ENCODE measurements around the gene HGF.
"Not testable (repeated sequence)": the region's sequence is repeated elsewhere in the genome, so short reads cannot be mapped to it uniquely, and the experiment has no call there.

HGF gene

DNA sequence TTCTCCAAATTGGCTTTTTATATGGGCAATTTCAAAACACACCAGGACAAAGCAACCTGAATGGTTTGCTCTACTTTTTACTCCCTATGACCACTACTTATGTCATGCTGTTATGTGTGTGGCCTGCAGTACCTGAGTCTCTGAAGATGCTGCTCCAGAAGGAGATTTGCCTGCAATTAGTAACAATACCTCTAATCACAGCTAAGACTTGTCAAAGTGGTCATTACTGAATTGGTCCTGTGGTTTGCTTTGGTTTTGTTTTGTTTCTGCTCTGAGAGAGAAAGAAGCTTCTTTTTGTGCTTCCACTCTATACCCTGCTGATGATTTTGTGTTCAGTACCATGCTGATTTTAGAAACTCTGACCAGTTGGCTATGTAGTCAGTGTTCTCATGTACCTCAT lies 25.5 kb downstream of the HGF start:
- Histone ChIP-seq H3K27me3 (ENCODE audit: control insufficient read depth, insufficient read depth, low read length) (no peaks in the 10 kb centered on the region), H3K36me3 (ENCODE audit: control insufficient read depth, low read depth, low read length) (no peaks in the 10 kb centered on the region), H3K9ac (ENCODE audit: low read length) (no peak overlapping the region), H3K9me3 (ENCODE audit: control insufficient read depth, low read depth, low read length) (no peaks in the 10 kb centered on the region), H3K4me3 (ENCODE audit: low read length) (no peak overlapping the region), H3K4me1 (ENCODE audit: control insufficient read depth, low read depth, low read length) (no peaks in the 10 kb centered on the region), H3K27ac (ENCODE audit: low read length) (no peak overlapping the region)

DNA sequence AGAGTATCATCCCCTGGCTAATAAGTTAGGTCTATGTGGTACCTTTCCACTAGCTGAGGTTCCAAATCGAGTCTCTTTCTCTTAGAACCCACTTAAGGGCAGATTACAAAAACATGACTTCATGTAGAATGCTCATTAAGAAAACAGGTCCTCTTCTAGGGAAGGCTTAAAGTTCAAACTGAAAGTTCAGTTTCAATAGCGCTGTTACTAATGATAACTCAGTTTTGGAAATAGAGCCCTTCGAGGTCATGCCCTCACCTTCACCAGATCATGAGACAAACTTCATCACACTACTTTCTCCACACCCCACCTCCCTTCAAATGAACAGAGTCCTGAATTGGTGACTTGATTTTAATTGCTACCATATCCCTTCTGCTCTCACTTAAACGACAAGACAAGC lies 26.2 kb downstream of the HGF start:
- H3K9me3 ChIP-seq (ENCODE audit: control insufficient read depth, low read depth, low read length) = no peaks in the 10 kb centered on the region
- no peak overlapping the region for H3K4me3 ChIP-seq (ENCODE audit: low read length)
- no peaks in the 10 kb centered on the region for H3K4me1 ChIP-seq (ENCODE audit: control insufficient read depth, low read depth, low read length)
- H3K27me3 ChIP-seq (ENCODE audit: control insufficient read depth, insufficient read depth, low read length) = no peaks in the 10 kb centered on the region
- H3K27ac ChIP-seq (ENCODE audit: low read length) = no peak overlapping the region
- H3K36me3 ChIP-seq (ENCODE audit: control insufficient read depth, low read depth, low read length) = no peaks in the 10 kb centered on the region
- no peak overlapping the region for H3K9ac ChIP-seq (ENCODE audit: low read length)

DNA sequence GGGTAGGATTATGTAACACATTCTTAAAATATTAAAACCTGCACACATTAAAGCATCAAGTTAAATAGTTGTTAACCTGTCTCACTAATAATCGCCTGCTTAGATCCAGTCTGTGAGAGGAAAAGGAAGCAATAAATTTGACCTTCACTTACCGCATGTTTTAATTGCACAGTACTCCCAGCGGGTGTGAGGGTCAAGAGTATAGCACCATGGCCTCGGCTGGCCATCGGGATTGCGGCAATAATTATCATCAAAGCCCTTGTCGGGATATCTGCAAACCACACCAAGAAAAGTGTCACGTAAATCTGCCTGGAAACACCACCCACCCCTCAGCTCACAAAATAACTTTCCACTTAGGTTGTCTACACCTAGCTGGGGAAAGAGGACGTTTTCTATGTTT lies 26.6 kb downstream of the HGF start:
- H3K9me3 ChIP-seq (ENCODE audit: control insufficient read depth, low read depth, low read length) = no peaks in the 10 kb centered on the region
- no peak overlapping the region for H3K27ac ChIP-seq (ENCODE audit: low read length)
- H3K27me3 ChIP-seq (ENCODE audit: control insufficient read depth, insufficient read depth, low read length) = no peaks in the 10 kb centered on the region
- no peak overlapping the region for H3K4me3 ChIP-seq (ENCODE audit: low read length)
- H3K4me1 ChIP-seq (ENCODE audit: control insufficient read depth, low read depth, low read length) = no peaks in the 10 kb centered on the region
- H3K36me3 ChIP-seq (ENCODE audit: control insufficient read depth, low read depth, low read length) = no peaks in the 10 kb centered on the region
- H3K9ac ChIP-seq (ENCODE audit: low read length) = no peak overlapping the region

DNA sequence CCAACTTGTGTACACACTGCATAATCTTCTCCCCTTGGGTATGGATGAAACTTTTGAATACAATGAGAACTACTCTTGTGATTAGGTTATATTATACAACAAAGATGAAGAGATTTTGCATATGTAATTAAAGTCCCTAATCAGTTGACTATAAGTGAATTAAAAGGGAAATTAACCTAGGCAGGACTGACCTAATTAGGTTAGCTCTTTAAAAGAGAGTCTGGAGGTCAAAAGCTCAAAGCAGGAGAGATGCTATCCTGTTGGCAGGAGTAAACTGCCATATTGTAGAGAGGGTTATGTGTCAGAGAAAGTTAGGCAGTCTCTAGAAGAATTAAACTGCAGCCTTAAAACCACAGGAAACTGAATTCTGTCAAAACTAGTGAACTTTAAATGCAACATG lies 29.4 kb downstream of the HGF start:
- H3K9me3 ChIP-seq (ENCODE audit: control insufficient read depth, low read depth, low read length) = no peaks in the 10 kb centered on the region
- no peaks in the 10 kb centered on the region for H3K4me1 ChIP-seq (ENCODE audit: control insufficient read depth, low read depth, low read length)
- H3K4me3 ChIP-seq (ENCODE audit: low read length) = no peak overlapping the region
- no peaks in the 10 kb centered on the region for H3K27me3 ChIP-seq (ENCODE audit: control insufficient read depth, insufficient read depth, low read length)
- no peaks in the 10 kb centered on the region for H3K36me3 ChIP-seq (ENCODE audit: control insufficient read depth, low read depth, low read length)
- H3K27ac ChIP-seq (ENCODE audit: low read length) = no peak overlapping the region
- H3K9ac ChIP-seq (ENCODE audit: low read length) = no peak overlapping the region

DNA sequence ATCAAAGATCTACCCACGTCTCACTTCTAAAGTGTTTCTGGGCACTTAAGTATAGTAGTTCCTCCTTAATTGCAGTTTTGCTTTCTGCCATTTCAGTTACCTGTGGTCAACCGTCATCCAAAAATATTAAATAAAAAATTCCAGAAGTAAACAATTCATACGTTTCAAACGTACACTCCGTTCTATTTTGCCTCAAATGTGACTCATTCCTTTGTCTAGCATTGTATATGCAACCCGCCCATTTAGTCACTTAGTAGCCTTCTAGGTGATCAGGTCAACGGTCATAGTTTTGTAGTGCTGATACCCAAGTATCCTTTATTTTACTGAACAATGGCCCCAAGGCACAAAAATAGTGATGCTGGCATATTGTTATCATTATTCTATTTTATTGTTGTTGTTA lies 33.8 kb downstream of the HGF start:
- no peak overlapping the region for H3K27ac ChIP-seq (ENCODE audit: low read length)
- H3K36me3 ChIP-seq (ENCODE audit: control insufficient read depth, low read depth, low read length) = no peaks in the 10 kb centered on the region
- no peak overlapping the region for H3K9ac ChIP-seq (ENCODE audit: low read length)
- H3K4me3 ChIP-seq (ENCODE audit: low read length) = no peak overlapping the region
- no peaks in the 10 kb centered on the region for H3K27me3 ChIP-seq (ENCODE audit: control insufficient read depth, insufficient read depth, low read length)
- H3K9me3 ChIP-seq (ENCODE audit: control insufficient read depth, low read depth, low read length) = no peaks in the 10 kb centered on the region
- H3K4me1 ChIP-seq (ENCODE audit: control insufficient read depth, low read depth, low read length) = no peaks in the 10 kb centered on the region

DNA sequence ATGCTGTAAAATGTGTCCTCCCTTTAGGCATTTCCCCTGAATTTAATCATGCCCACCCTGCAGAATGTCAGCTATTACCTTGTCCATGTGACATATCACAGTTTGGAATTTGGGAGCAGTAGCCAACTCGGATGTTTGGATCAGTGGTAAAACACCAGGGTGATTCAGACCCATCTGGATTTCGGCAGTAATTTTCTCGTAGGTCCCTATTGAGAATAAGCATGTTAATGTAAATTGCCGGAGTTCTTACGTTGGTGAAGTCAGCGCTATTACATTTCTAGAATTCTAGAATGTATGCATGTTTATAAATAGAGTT lies 44.1 kb downstream of the HGF start:
- Histone ChIP-seq H3K4me1 (ENCODE audit: control insufficient read depth, low read depth, low read length) (no peaks in the 10 kb centered on the region), H3K27ac (ENCODE audit: low read length) (no peak overlapping the region), H3K27me3 (ENCODE audit: control insufficient read depth, insufficient read depth, low read length) (no peaks in the 10 kb centered on the region), H3K4me3 (ENCODE audit: low read length) (no peak overlapping the region), H3K9me3 (ENCODE audit: control insufficient read depth, low read depth, low read length) (no peaks in the 10 kb centered on the region), H3K9ac (ENCODE audit: low read length) (no peak overlapping the region), H3K36me3 (ENCODE audit: control insufficient read depth, low read depth, low read length) (no peaks in the 10 kb centered on the region)

DNA sequence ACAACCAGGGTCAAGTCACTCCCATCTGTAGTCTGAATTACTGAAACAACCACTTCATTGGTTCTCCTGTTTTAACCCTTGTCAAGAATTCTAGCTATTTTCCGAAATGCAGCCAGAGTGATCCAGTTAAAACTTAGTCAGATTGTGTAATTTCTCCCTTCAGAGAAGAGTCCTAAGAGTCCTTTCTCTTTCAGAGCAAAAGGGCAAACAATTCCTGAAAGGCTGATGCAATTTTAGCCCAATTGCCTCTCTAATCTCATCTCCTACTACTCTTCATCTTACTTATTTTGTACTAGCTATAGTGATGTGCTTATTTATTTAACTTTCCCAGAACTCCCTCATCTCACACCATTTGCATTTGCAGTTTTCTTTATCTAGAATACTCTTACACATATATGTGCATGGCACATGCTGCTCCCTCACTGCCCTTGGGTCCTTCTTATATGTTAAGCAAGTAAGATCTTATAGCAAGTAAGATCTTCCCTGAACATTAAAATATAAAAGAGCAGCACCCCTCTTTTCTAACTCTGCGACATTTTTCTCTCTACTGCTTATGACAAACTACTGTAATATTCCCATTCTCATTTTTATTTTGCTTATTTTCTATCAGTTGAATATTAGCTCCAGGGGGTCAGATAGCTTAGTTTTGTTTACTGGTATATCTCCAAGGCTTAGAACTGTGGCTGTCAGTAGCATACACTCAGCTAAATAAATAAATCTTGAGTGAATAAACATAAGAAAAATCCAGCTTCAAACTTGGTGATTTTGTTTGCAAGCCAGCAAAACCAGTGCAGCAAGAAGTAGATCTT lies 44.6 kb downstream of the HGF start:
- H3K4me3 ChIP-seq (ENCODE audit: low read length) = no peak overlapping the region
- H3K4me1 ChIP-seq (ENCODE audit: control insufficient read depth, low read depth, low read length) = no peaks in the 10 kb centered on the region
- no peak overlapping the region for H3K9ac ChIP-seq (ENCODE audit: low read length)
- no peaks in the 10 kb centered on the region for H3K27me3 ChIP-seq (ENCODE audit: control insufficient read depth, insufficient read depth, low read length)
- no peaks in the 10 kb centered on the region for H3K36me3 ChIP-seq (ENCODE audit: control insufficient read depth, low read depth, low read length)
- H3K9me3 ChIP-seq (ENCODE audit: control insufficient read depth, low read depth, low read length) = no peaks in the 10 kb centered on the region
- H3K27ac ChIP-seq (ENCODE audit: low read length) = no peak overlapping the region

DNA sequence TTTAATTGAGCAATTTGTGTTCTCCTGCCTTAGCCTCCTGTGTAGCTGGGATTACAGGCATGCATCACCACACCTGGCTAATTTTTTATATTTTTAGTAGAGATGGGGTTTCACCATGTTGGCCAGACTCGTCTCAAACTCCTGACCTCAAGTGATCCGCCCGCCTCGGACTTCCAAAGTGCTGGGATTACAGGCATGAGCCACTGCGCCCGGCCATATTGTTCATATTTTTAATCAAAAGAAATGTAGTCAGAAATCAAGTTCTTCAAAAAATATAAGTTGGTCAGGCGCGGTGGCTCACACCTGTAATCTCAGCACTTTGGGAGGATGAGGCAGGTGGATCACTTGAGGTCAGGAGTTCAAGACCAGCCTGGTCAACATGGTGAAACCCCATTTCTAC lies 47.6 kb downstream of the HGF start:
- not testable (repeated sequence) for H3K4me3 ChIP-seq (ENCODE audit: low read length); H3K27me3 ChIP-seq (ENCODE audit: control insufficient read depth, insufficient read depth, low read length); H3K9me3 ChIP-seq (ENCODE audit: control insufficient read depth, low read depth, low read length); H3K4me1 ChIP-seq (ENCODE audit: control insufficient read depth, low read depth, low read length); H3K27ac ChIP-seq (ENCODE audit: low read length); H3K36me3 ChIP-seq (ENCODE audit: control insufficient read depth, low read depth, low read length); H3K9ac ChIP-seq (ENCODE audit: low read length)

DNA sequence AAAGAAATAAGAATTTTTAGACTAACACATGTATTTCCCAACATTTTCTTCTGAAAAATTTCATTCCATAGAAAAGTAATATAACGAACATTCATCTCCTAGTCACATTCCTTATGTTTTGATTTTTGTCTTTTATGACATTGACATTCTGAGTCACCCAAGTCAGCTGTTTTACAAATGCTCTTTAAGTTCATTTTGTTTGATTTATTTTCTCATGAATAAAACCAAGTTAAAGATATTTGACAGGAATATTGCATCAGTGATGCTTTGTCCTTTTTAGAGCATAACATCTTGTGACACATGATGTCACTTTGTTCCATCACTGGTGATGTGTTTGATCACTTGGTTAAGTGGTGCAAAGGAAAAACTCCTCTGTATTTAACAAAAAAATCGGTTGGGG lies 48.4 kb downstream of the HGF start:
- H3K4me3 ChIP-seq (ENCODE audit: low read length) = no peak overlapping the region
- no peaks in the 10 kb centered on the region for H3K27me3 ChIP-seq (ENCODE audit: control insufficient read depth, insufficient read depth, low read length)
- no peak overlapping the region for H3K27ac ChIP-seq (ENCODE audit: low read length)
- no peaks in the 10 kb centered on the region for H3K9me3 ChIP-seq (ENCODE audit: control insufficient read depth, low read depth, low read length)
- H3K4me1 ChIP-seq (ENCODE audit: control insufficient read depth, low read depth, low read length) = no peaks in the 10 kb centered on the region
- no peaks in the 10 kb centered on the region for H3K36me3 ChIP-seq (ENCODE audit: control insufficient read depth, low read depth, low read length)
- H3K9ac ChIP-seq (ENCODE audit: low read length) = no peak overlapping the region

DNA sequence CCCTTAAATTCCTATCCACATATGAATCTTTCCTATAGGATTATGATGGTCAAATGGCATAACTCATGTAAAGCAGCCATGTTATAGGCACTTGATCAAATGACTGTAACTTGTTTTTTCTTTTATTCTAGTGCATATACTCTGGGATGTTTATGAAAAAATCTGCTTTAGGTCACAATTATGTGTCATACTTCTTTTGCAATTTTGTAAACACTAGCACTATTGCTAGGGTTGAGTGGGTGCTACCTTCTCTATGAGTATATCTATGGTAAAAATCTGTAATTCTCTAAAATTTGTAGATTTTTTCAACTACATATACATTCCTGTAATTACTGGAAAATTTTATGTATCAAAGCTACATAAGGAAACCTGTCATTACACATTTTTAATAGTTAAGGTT lies 50.0 kb downstream of the HGF start:
- no peaks in the 10 kb centered on the region for H3K36me3 ChIP-seq (ENCODE audit: control insufficient read depth, low read depth, low read length)
- no peak overlapping the region for H3K4me3 ChIP-seq (ENCODE audit: low read length)
- H3K4me1 ChIP-seq (ENCODE audit: control insufficient read depth, low read depth, low read length) = no peaks in the 10 kb centered on the region
- H3K9ac ChIP-seq (ENCODE audit: low read length) = no peak overlapping the region
- H3K9me3 ChIP-seq (ENCODE audit: control insufficient read depth, low read depth, low read length) = no peaks in the 10 kb centered on the region
- H3K27ac ChIP-seq (ENCODE audit: low read length) = no peak overlapping the region
- no peaks in the 10 kb centered on the region for H3K27me3 ChIP-seq (ENCODE audit: control insufficient read depth, insufficient read depth, low read length)

DNA sequence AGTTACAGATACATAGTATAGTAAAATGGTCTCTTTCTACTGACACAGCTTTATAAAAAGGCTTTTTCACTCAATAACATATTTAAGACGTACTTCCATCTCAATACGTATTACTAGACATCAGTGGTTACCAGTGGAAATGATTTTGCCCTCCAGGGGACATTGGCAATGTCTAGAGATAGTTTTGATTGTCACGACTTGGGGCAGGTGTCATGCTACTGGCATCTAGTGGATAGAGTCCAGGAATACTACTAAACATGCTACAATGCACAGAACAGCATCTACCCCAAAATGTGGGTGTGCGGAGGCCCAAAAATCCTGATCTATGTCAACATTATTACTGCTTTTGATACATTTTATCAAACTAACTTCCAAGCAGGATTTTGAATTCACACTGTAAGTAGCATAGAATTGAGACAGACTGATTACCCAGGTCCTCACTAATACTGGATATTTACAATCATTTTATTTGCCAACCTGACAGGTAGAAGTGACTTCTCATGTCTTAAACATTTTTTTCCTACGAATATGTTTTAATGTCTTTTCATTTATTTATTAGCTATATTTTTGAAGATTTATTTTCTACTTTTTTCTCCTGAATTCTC lies 53.8 kb downstream of the HGF start:
- Histone ChIP-seq H3K9ac (ENCODE audit: low read length) (no peak overlapping the region), H3K27me3 (ENCODE audit: control insufficient read depth, insufficient read depth, low read length) (no peaks in the 10 kb centered on the region), H3K36me3 (ENCODE audit: control insufficient read depth, low read depth, low read length) (no peaks in the 10 kb centered on the region), H3K4me3 (ENCODE audit: low read length) (no peak overlapping the region), H3K9me3 (ENCODE audit: control insufficient read depth, low read depth, low read length) (no peaks in the 10 kb centered on the region), H3K4me1 (ENCODE audit: control insufficient read depth, low read depth, low read length) (no peaks in the 10 kb centered on the region), H3K27ac (ENCODE audit: low read length) (no peak overlapping the region)

DNA sequence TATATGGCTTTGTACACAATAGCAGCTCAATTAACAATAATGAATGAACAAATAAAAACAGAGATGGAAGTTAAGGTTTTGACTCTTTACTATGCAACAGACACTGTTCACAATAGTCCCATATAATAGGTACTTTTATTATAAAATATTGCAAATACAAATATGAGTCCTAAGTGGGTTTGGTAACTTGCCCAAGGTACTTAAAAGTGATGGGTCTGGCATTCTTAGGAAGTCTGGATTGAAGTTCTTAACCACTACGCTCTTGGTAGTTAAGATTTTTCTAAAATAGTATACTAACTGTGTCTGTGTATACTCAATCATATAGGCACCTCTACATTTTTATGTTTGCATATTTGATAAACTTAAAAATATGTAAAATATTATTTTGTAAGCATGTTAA lies 55.5 kb downstream of the HGF start:
- Histone ChIP-seq H3K9me3 (ENCODE audit: control insufficient read depth, low read depth, low read length) (no peaks in the 10 kb centered on the region), H3K4me3 (ENCODE audit: low read length) (no peak overlapping the region), H3K27me3 (ENCODE audit: control insufficient read depth, insufficient read depth, low read length) (no peaks in the 10 kb centered on the region), H3K27ac (ENCODE audit: low read length) (no peak overlapping the region), H3K36me3 (ENCODE audit: control insufficient read depth, low read depth, low read length) (no peaks in the 10 kb centered on the region), H3K9ac (ENCODE audit: low read length) (no peak overlapping the region), H3K4me1 (ENCODE audit: control insufficient read depth, low read depth, low read length) (no peaks in the 10 kb centered on the region)

All from iPS-18a (cell line).